Measurements from ENCODE around the gene QPRT.

DNA sequence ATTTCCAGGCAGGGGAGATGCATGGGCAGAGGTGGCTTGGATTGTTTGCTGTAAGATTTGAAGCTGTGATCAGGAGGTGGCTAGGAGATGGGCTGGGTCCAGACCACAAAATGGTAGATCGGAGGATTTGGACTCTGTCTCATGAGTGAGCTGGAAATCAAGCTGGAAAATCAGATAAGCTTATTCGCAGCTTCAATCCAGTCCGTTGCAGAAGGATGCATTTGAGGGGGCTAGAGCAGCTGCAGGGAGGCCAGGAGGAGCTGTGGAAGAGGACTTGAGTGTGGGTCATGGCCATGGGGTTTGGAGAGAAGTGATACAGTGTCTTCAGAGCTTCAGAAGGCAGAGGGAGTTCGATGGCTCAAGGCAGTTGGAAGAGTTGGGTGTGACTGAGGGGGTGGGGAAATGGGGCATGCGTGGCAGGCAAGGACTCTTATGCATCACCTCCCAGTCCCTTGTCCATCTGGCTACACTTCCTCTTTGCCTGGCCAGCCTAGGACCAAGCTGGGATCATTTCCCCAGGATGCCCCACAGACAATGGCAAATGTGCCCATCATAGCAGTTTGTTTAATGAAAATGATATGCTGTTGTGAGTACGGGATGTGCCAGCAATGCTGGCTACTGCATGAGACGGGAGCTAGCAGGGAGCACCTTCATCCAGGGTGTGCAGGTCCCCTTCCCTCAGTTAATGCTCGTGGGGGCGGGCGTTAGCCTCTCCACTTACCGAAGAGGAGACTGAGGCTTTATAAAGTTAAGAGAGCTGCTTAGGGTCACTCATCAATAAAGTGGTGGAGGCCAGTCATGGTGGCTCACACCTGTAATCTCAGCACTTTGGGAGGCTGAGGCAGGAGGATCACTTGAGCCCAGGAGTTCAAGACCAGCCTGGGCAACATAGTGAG, 20.6 kb downstream of the QPRT start:
- TF ChIP-seq, protein P1, sequence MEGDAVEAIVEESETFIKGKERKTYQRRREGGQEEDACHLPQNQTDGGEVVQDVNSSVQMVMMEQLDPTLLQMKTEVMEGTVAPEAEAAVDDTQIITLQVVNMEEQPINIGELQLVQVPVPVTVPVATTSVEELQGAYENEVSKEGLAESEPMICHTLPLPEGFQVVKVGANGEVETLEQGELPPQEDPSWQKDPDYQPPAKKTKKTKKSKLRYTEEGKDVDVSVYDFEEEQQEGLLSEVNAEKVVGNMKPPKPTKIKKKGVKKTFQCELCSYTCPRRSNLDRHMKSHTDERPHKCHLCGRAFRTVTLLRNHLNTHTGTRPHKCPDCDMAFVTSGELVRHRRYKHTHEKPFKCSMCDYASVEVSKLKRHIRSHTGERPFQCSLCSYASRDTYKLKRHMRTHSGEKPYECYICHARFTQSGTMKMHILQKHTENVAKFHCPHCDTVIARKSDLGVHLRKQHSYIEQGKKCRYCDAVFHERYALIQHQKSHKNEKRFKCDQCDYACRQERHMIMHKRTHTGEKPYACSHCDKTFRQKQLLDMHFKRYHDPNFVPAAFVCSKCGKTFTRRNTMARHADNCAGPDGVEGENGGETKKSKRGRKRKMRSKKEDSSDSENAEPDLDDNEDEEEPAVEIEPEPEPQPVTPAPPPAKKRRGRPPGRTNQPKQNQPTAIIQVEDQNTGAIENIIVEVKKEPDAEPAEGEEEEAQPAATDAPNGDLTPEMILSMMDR (conservative IDR thresholded peaks at IDR 0.05), result no peak
- TF ChIP-seq EZH2 (IDR thresholded peaks at IDR 0.05; ENCODE audit: low read depth), result no peak
